NT2/D1 (cell line): ENCODE data around the gene INO80D.

Experiments used
- SUZ12 ChIP-seq: IDR thresholded peaks from 2 replicates; pipeline ENCODE4 v1.6.1; 2011; ENCODE audit not compliant: insufficient read length, insufficient read depth; ENCODE audit errors: extremely low read depth
- YY1 ChIP-seq: IDR thresholded peaks from 2 replicates; pipeline ENCODE4 v1.6.1; 2011; ENCODE audit not compliant: insufficient read length, insufficient read depth
- ZNF274 ChIP-seq: IDR thresholded peaks from 2 replicates; pipeline ENCODE4 v1.6.1; 2011; ENCODE audit warnings: mild to moderate bottlenecking, low read depth, low read length

GRCh38 chr2:206083602-206084438 is 2.2 kb downstream of the INO80D start:
- no peak for TF ChIP-seq YY1
- TF ChIP-seq ZNF274 = no peak
- no peak for TF ChIP-seq SUZ12
